Measurements from ENCODE around the gene MYOF.
"Not testable (repeated sequence)": the region's sequence is repeated elsewhere in the genome, so short reads cannot be mapped to it uniquely, and the experiment has no call there.

Gene MYOF

GRCh38 chr10:93367664-93368063, 114.5 kb downstream of the MYOF start:
- TF ChIP-seq POLR2A (IDR thresholded peaks at IDR 0.05; ENCODE audit: low read length), result no peak
- TF ChIP-seq GATA1 (IDR thresholded peaks at IDR 0.05; ENCODE audit: low read depth, low read length), result no peak
- no peak for DNase-seq

GRCh38 chr10:93364966-93365365, 117.2 kb downstream of the MYOF start:
- DNase-seq, result no peak
- no peak for TF ChIP-seq POLR2A (IDR thresholded peaks at IDR 0.05; ENCODE audit: low read length)
- no peak for TF ChIP-seq GATA1 (IDR thresholded peaks at IDR 0.05; ENCODE audit: low read depth, low read length)

- no peak for DNase-seq
- TF ChIP-seq GATA1 (IDR thresholded peaks at IDR 0.05; ENCODE audit: low read depth, low read length) (no peak), POLR2A (IDR thresholded peaks at IDR 0.05; ENCODE audit: low read length) (no peak)
Measured at GRCh38 chr10:93363891-93364648, 118.1 kb downstream of the MYOF start.

- DNase-seq, result not testable (repeated sequence)
Measured at GRCh38 chr10:93358398-93358797, 123.7 kb downstream of the MYOF start.

GRCh38 chr10:93357680-93358079, 124.5 kb downstream of the MYOF start:
- peak; percentile 17 to 34 for DNase-seq
- no peak for TF ChIP-seq GATA1 (IDR thresholded peaks at IDR 0.05; ENCODE audit: low read depth, low read length)
- TF ChIP-seq POLR2A (IDR thresholded peaks at IDR 0.05; ENCODE audit: low read length), result no peak

GRCh38 chr10:93356516-93356915, 125.6 kb downstream of the MYOF start:
- TF ChIP-seq POLR2A (IDR thresholded peaks at IDR 0.05; ENCODE audit: low read length) (no peak), GATA1 (IDR thresholded peaks at IDR 0.05; ENCODE audit: low read depth, low read length) (no peak)
- no peak for DNase-seq

GRCh38 chr10:93352638-93353383, 129.3 kb downstream of the MYOF start:
- TF ChIP-seq POLR2A (IDR thresholded peaks at IDR 0.05; ENCODE audit: low read length) (no peak), GATA1 (IDR thresholded peaks at IDR 0.05; ENCODE audit: low read depth, low read length) (no peak)
- peak; percentile 22 to 57 for DNase-seq

GRCh38 chr10:93346694-93347093, 135.4 kb downstream of the MYOF start:
- TF ChIP-seq GATA1 (IDR thresholded peaks at IDR 0.05; ENCODE audit: low read depth, low read length), result no peak
- no peak for TF ChIP-seq POLR2A (IDR thresholded peaks at IDR 0.05; ENCODE audit: low read length)
- no peak for DNase-seq

- no peak for DNase-seq
- TF ChIP-seq GATA1 (IDR thresholded peaks at IDR 0.05; ENCODE audit: low read depth, low read length), result no peak
- TF ChIP-seq POLR2A (IDR thresholded peaks at IDR 0.05; ENCODE audit: low read length), result no peak
Measured at GRCh38 chr10:93346108-93346507, 136.0 kb downstream of the MYOF start.

GRCh38 chr10:93344691-93345090, 137.4 kb downstream of the MYOF start:
- TF ChIP-seq POLR2A (IDR thresholded peaks at IDR 0.05; ENCODE audit: low read length) (no peak), GATA1 (IDR thresholded peaks at IDR 0.05; ENCODE audit: low read depth, low read length) (no peak)
- no peak for DNase-seq

- DNase-seq, result no peak
- no peak for TF ChIP-seq GATA1 (IDR thresholded peaks at IDR 0.05; ENCODE audit: low read depth, low read length)
- TF ChIP-seq POLR2A (IDR thresholded peaks at IDR 0.05; ENCODE audit: low read length), result no peak
Measured at GRCh38 chr10:93342921-93343320, 139.2 kb downstream of the MYOF start.

GRCh38 chr10:93342366-93342765, 139.8 kb downstream of the MYOF start:
- no peak for DNase-seq
- TF ChIP-seq GATA1 (IDR thresholded peaks at IDR 0.05; ENCODE audit: low read depth, low read length) (no peak), POLR2A (IDR thresholded peaks at IDR 0.05; ENCODE audit: low read length) (no peak)

- DNase-seq, result no peak
- no peak for TF ChIP-seq POLR2A (IDR thresholded peaks at IDR 0.05; ENCODE audit: low read length)
- no peak for TF ChIP-seq GATA1 (IDR thresholded peaks at IDR 0.05; ENCODE audit: low read depth, low read length)
Measured at GRCh38 chr10:93337309-93337721, 144.8 kb downstream of the MYOF start.

- TF ChIP-seq GATA1 (IDR thresholded peaks at IDR 0.05; ENCODE audit: low read depth, low read length) (no peak), POLR2A (IDR thresholded peaks at IDR 0.05; ENCODE audit: low read length) (no peak)
- no peak for DNase-seq
Measured at GRCh38 chr10:93336678-93337077, 145.5 kb downstream of the MYOF start.

- TF ChIP-seq POLR2A (IDR thresholded peaks at IDR 0.05; ENCODE audit: low read length), result no peak
- no peak for DNase-seq
Measured at GRCh38 chr10:93336110-93336509, 146.0 kb downstream of the MYOF start.

Data from erythroblast (primary cell).